DND-41 (cell line): ENCODE measurements around the gene VIL1.

Experiments
- ATAC-seq: fragments of 200-7000 bp; cut with Tn5 transposase; 3 replicates; pipeline ENCODE4 v1.9.1; 2021; ENCODE audit warnings: low read depth; ENCODE audit not compliant: insufficient read depth
- DNase-seq: peaks from one replicate; pipeline ENCODE4 v3.0.0-alpha.2; 2020
- H2AFZ ChIP-seq: 2 replicates; pipeline ENCODE4 v1.6.0; 2012; ENCODE audit warnings: low read depth, low read length
- H3K27ac ChIP-seq: 2 replicates; pipeline ENCODE4 v1.5.1; 2012; ENCODE audit warnings: low read length, inconsistent platforms
- H3K27me3 ChIP-seq: fragments of 200-600 bp; sonication (generic); 2 replicates; pipeline ENCODE4 v1.6.0; 2012; ENCODE audit warnings: low read length, mild to moderate bottlenecking, inconsistent platforms; ENCODE audit not compliant: insufficient read depth, poor library complexity
- H3K36me3 ChIP-seq: 2 replicates; pipeline ENCODE4 v1.5.1; 2012; ENCODE audit warnings: low read length, inconsistent platforms; ENCODE audit not compliant: insufficient read depth
- H3K4me1 ChIP-seq: 2 replicates; pipeline ENCODE4 v1.5.1; 2012; ENCODE audit warnings: mild to moderate bottlenecking, low read length; ENCODE audit not compliant: insufficient read depth
- H3K4me2 ChIP-seq: 2 replicates; pipeline ENCODE4 v1.6.0; 2012; ENCODE audit warnings: mild to moderate bottlenecking, moderate library complexity, low read length, inconsistent platforms; ENCODE audit not compliant: insufficient read depth
- H3K4me3 ChIP-seq, 2 experiments: fragments of 200-600 bp in 1 of 2; shearing (Covaris generic) in 1 of 2; 2 replicates each; pipeline ENCODE4 v1.5.1; 2012 to 2016; ENCODE audit warnings: inconsistent platforms in 2 of 2, low read length in 2 of 2, mild to moderate bottlenecking in 2 of 2, low read depth in 1 of 2, moderate library complexity in 1 of 2
- H3K79me2 ChIP-seq: 2 replicates; pipeline ENCODE4 v1.6.0; 2012; ENCODE audit warnings: low read length, inconsistent platforms; ENCODE audit not compliant: insufficient read depth
- H3K9ac ChIP-seq: 2 replicates; pipeline ENCODE4 v1.6.0; 2012; ENCODE audit warnings: low read depth, mild to moderate bottlenecking, inconsistent platforms, low read length, moderate library complexity
- H3K9me3 ChIP-seq: 2 replicates; pipeline ENCODE4 v1.5.1; 2012; ENCODE audit warnings: low read length, moderate library complexity, mild to moderate bottlenecking, inconsistent platforms; ENCODE audit not compliant: insufficient read depth, severe bottlenecking
- H4K20me1 ChIP-seq: 2 replicates; pipeline ENCODE4 v1.6.0; 2012; ENCODE audit warnings: low read length; ENCODE audit not compliant: insufficient read depth
- CTCF ChIP-seq: IDR thresholded peaks from 2 replicates; pipeline ENCODE4 v1.5.1; 2012; ENCODE audit warnings: borderline replicate concordance, low read length, moderate library complexity, mild to moderate bottlenecking; ENCODE audit not compliant: poor library complexity, severe bottlenecking; ENCODE audit errors: extremely low read depth
- EZH2 ChIP-seq: IDR thresholded peaks from 3 replicates; pipeline ENCODE4 v1.6.1; 2012; ENCODE audit warnings: borderline replicate concordance, low read depth, mild to moderate bottlenecking, moderate library complexity, low read length, inconsistent platforms; ENCODE audit not compliant: severe bottlenecking

VIL1 gene

GRCh38 chr2:218482651-218483050 lies 63.7 kb downstream of the VIL1 start:
- ATAC-seq, result no peak

GRCh38 chr2:218485986-218486667 lies 67.2 kb downstream of the VIL1 start:
- Histone ChIP-seq H3K36me3 (peaks cover 84% of the 10 kb centered on the region), H3K9me3 (no peaks in the 10 kb centered on the region), H3K4me2 (no peak overlapping the region), H4K20me1 (no peaks in the 10 kb centered on the region), H3K79me2 (no peaks in the 10 kb centered on the region), H2AFZ (no peak overlapping the region), H3K27me3 (no peaks in the 10 kb centered on the region), H3K27ac (no peak overlapping the region), H3K9ac (no peak overlapping the region), H3K4me3 (no peak overlapping the region), H3K4me1 (no peaks in the 10 kb centered on the region)
- no peak for DNase-seq
- no peak for TF ChIP-seq CTCF
- TF ChIP-seq EZH2, result no peak
- ATAC-seq, result no peak

More at GRCh38 chr2:218482651-218483050, 63.7 kb downstream of the VIL1 start:
- Histone ChIP-seq H4K20me1 (no peaks in the 10 kb centered on the region), H3K36me3 (peaks cover 82% of the 10 kb centered on the region), H3K27me3 (no peaks in the 10 kb centered on the region), H3K9me3 (no peaks in the 10 kb centered on the region), H3K4me3 (no peak overlapping the region), H3K27ac (no peak overlapping the region), H2AFZ (no peak overlapping the region), H3K4me2 (no peak overlapping the region), H3K9ac (no peak overlapping the region), H3K79me2 (no peaks in the 10 kb centered on the region), H3K4me1 (no peaks in the 10 kb centered on the region)
- DNase-seq, result no peak
- TF ChIP-seq EZH2 (no peak), CTCF (no peak)

GRCh38 chr2:218500501-218501060 lies 81.7 kb downstream of the VIL1 start:
- DNase-seq, result no peak
- peaks cover 81% of the 10 kb centered on the region for H3K36me3 ChIP-seq

More at GRCh38 chr2:218500501-218501060, 81.7 kb downstream of the VIL1 start:
- Histone ChIP-seq H3K4me2 (no peak overlapping the region), H3K4me3 (no peak overlapping the region), H3K9me3 (no peaks in the 10 kb centered on the region), H3K27ac (no peak overlapping the region), H3K4me1 (no peaks in the 10 kb centered on the region), H2AFZ (no peak overlapping the region), H3K9ac (no peak overlapping the region), H4K20me1 (no peaks in the 10 kb centered on the region), H3K79me2 (no peaks in the 10 kb centered on the region), H3K27me3 (no peaks in the 10 kb centered on the region)
- no peak for ATAC-seq
- no peak for TF ChIP-seq EZH2
- TF ChIP-seq CTCF, result no peak
